Stimulated activated CD4-positive, alpha-beta T cell treated with anti-CD3 and anti-CD28 coated beads, Interleukin-4, amount 100 ng/mL, for 24 hours (primary cell): ENCODE results near the gene MYL6.
"Not testable (repeated sequence)": the region's sequence is repeated elsewhere in the genome, so short reads cannot be mapped to it uniquely, and the experiment has no call there.

ENCODE experiments used
- DNase-seq: peaks from one replicate; pipeline ENCODE4 v3.0.0-alpha.2; 2020

The MYL6 gene

DNA sequence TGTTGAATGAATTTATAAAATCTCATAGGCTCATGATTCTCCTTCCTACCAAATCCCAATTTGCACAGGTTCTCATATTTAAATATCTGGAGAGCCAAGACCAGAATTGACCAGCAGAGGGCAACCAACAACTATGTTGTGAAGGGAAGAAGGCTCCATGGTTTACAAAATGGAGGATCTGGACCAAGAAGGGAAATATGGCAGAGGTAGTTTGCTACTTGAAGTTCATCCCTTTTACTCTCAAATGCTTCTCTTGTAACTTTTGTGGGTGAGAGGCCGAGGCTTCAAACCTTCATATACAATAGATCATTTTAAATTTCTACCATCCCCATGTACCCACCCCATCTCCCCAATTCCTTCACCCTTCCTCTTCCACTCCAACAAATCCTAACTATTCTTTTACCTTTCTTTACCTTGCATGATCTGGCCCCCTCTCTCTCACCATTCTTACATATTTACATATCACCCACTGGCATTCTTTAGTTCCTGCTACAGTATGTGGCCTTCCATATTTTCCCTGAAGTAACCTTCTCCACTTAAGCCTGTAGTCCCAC is 34.9 kb downstream of the MYL6 start:
- peak; percentile 86 for DNase-seq

DNA sequence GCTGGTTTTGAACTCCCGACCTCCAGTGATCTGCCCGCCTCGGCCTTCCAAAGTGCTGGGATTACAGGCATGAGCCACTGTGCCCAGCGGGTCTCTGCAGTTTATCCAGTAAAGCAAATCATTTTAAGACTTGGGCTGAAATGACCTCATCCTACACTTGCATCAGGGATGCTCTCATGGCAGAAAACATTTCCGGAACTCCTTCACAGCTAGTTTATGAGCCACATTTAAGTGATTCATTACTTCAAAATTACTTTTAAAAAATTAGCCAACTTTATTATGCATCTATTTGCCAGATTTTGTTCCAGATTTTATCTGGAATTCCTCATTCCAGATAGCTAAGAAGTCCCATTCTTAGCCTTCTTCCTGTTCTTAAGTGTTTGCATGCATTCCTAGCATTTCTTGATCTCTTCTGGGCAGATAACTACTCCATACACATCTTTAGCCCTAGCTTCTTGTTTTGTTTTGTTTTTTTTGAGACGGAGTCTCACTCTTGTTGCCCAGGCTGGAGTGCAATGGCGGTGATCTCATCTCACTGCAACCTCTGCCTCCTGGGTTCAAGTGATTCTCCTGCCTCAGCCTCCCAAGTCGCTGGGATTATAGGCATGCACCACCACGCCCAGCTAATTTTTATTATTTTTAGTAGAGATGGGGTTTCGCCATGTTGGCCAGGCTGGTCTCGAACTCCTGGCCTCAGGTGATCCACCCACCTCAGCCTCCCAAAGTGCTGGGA is 38.8 kb downstream of the MYL6 start:
- not testable (repeated sequence) for DNase-seq

DNA sequence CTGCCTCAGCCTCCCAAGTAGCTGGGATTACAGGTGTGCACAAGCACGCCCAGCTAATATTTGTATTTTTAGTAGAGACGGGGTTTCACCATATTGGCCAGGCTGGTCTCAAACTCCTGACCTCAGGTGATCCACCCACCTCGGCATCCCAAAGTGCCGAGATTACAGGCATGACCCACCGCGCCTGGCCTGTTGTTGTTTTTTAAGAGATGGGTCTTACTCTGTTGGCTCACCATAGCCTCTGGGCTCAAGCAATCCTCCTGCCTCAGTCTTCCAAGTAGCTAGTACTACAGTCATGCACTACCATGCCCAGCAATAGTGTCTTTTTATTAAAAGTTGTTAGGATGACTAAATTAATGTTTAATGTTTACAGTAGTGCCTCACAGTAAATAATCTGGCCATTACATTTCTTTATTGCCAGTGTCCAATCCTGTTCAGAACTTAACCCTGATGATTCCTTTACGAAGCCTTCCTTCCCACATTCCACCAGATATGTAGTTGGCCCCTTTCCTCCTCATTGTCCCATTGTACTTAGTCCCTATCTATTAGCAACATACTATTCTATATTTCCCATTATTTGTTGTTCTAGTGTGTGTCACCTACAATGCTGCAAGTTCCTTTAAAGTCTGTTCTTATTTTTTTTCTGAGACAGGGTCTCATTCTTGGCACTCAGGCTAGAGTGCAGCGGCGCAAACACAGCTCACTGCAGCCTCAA is 39.9 kb downstream of the MYL6 start:
- DNase-seq, result no peak

DNA sequence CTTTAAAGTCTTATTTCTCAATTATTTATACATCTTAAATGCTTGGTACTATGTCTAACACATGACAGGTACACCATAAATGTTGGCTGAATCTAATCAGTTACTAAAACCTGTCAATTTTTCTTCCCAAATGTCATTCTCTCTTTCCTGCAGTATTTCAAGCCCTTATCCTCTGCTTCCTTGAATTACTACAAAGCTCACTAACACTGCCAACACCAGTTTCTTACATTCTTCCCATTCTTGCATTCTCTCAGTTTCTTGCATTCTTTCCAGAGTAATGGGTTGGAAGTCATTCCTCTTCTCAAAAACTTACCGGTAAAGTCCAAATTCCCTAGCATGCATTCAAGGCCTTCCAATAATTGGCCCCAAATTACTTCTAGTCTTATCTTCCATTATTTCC is 40.7 kb downstream of the MYL6 start:
- DNase-seq, result no peak

DNA sequence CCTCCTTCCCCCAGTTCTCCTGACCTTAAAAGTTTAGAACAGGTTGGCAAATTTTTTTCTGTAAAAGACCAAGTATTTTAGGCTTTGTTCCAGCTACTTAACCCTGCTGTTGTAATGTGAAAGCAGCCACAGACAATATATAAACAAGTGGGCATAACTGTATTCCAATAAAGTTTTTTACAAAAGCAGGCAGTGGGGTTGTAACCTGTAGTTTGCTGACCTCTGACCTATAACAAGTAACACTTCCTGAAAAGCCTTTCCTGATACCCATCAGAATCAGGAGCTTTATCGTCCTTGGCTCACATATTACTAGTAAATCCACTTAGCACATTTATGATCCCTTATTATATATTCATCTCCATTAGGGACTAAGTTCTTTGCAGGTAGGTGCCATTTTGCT is 44.2 kb downstream of the MYL6 start:
- DNase-seq, result no peak

DNA sequence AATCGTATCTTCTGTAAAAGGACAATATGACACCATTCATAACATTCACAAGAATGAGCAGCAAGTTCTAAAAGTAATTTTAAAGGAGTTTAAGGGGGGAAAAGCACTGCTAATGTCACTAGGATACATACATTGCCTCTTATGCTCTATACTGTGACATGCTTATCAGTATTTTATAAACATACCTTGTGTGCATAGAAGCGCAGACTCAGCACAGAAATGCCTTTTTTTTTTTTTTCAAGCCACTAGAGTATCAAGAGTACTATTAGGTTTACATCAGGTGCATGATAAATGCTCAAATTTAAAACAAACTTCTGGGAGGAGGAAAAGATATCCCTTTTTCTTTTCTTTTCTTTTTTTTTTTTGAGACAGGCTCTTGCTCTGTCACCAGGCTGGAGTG is 44.7 kb downstream of the MYL6 start:
- no peak for DNase-seq

DNA sequence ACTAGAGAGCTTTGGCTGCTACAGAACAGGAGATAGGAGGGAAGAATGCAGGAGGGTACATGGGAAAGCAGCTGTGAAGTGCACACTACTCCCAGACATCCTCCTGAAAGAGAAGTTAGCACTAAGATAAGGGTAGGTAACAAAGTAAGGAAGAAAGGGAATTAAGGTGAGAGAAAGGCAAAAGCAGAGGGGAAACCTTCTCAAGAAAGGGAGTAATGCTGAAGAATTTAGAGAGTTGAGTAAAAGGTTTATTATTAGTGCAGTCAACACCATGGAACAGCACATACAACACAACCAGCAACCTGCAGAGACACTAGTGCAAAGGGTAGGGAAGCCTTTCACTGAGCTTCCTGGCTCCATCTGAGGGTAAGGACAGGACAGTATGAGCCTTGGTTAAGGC is 46.1 kb downstream of the MYL6 start:
- DNase-seq, result no peak

DNA sequence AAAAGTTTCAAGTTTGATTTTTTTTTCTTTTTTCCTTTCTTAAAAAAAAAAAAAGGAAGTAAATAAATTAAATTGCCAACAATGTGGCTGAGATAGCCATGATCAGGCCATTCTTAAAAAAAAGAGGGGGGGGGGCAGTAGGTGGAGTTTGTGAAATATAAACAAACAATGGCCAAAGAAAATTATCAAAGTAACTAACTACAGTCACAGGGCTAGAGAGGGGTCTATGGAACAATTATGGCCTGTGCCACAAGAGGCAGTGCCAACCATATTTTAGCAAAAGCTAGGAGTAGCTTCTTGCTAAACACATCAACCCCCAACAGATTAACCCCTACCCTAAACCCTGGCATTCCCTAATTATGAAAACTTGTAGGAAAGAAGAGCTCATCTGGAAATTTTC is 47.3 kb downstream of the MYL6 start:
- no peak for DNase-seq

DNA sequence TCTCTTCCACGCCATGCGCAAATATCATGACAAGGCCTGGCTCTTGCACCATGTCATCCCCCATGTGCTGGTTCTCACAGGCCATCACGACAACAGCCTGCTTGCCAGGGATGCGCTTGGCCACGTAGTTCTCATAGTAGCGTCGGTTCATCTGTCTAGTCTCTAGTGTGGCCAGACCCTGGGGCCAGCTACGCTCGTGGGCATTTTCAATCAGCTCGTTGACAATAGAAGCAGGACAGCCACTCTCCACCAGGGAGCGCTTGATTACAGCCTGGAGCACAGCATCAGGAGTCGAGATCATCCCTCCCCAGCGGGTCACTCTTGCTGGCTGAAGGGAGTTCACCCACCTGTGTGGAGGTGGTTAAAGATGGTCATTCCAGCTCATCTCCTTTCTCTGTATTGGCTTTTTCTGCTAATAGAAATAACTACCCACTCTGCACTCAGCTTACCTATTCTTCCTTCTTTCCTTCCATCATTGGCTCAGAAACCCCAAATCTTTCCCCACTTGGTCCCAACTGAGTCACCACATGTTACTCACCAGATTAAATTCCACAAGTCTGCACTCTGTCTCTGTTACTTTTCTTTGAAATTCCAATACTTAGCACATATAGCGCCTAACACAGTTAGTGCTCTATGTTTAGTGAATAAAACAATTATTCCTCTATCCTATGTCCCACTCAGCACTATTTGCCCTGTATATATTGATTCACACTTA is 48.5 kb downstream of the MYL6 start:
- peak; percentile 36 for DNase-seq

DNA sequence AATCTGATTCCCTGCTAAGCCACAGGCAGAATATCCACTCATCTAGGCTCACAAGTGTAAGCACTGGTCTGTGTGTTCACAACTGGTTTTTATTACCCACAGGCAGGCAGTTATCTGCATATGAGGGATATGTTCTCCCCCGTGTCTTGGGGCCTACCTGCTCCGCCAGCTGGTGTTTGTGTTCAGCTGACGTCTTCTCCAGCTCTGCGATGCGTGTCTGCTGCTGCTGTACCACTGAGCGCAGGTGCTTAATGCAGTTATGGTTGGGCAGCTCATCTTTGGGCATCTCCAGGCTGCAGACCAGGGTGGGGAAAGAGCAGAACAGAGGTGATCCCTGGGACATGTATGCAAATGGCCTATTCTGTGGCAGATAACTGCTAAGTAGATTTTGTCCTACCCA is 49.8 kb downstream of the MYL6 start:
- DNase-seq, result no peak
